Osteocyte (in vitro differentiated cells): Measurements from ENCODE around the gene PLCG1. TPM values are rescaled to one million over a fixed set of nuclear protein-coding genes. Genes with fewer than 3 reads are reported as not detected.

Source experiments
- DNase-seq: peaks from one replicate; pipeline ENCODE4 v3.0.0; 2021; ENCODE audit warnings: mixed read lengths; ENCODE audit not compliant: unreplicated experiment; ENCODE audit errors: extremely low spot score
- H3K27ac Mint-ChIP-seq: one replicate; pipeline ENCODE4 v1.8.0; 2021; ENCODE audit warnings: mild to moderate bottlenecking, mixed read lengths; ENCODE audit not compliant: unreplicated experiment
- H3K27me3 Mint-ChIP-seq: one replicate; pipeline ENCODE4 v1.8.0; 2021; ENCODE audit warnings: mixed read lengths; ENCODE audit not compliant: unreplicated experiment
- H3K36me3 Mint-ChIP-seq: one replicate; pipeline ENCODE4 v1.8.0; 2021; ENCODE audit warnings: mixed read lengths; ENCODE audit not compliant: unreplicated experiment
- H3K4me1 Mint-ChIP-seq: one replicate; pipeline ENCODE4 v1.8.0; 2021; ENCODE audit warnings: mixed read lengths; ENCODE audit not compliant: unreplicated experiment
- H3K4me3 Mint-ChIP-seq: one replicate; pipeline ENCODE4 v1.8.0; 2021; ENCODE audit warnings: mild to moderate bottlenecking, moderate library complexity, mixed read lengths; ENCODE audit not compliant: unreplicated experiment
- H3K9me3 Mint-ChIP-seq: one replicate; pipeline ENCODE4 v1.8.0; 2021; ENCODE audit warnings: mixed read lengths; ENCODE audit not compliant: unreplicated experiment
- total RNA-seq: library from RNA; stranded (reverse); gene quantifications from 2 replicates; pipeline ENCODE4 v1.2.1, GENCODE V29; 2021
- TF ChIP-seq, protein P1 (sequence below): fragments of 200-600 bp; sonication (generic); IDR thresholded peaks from 2 replicates; pipeline ENCODE4 v1.5.0; 2021; ENCODE audit warnings: antibody characterized with exemption, mild to moderate bottlenecking, moderate library complexity

PLCG1 gene
- total RNA-seq, 1 donor from 2014 or later = 179 TPM

DNA sequence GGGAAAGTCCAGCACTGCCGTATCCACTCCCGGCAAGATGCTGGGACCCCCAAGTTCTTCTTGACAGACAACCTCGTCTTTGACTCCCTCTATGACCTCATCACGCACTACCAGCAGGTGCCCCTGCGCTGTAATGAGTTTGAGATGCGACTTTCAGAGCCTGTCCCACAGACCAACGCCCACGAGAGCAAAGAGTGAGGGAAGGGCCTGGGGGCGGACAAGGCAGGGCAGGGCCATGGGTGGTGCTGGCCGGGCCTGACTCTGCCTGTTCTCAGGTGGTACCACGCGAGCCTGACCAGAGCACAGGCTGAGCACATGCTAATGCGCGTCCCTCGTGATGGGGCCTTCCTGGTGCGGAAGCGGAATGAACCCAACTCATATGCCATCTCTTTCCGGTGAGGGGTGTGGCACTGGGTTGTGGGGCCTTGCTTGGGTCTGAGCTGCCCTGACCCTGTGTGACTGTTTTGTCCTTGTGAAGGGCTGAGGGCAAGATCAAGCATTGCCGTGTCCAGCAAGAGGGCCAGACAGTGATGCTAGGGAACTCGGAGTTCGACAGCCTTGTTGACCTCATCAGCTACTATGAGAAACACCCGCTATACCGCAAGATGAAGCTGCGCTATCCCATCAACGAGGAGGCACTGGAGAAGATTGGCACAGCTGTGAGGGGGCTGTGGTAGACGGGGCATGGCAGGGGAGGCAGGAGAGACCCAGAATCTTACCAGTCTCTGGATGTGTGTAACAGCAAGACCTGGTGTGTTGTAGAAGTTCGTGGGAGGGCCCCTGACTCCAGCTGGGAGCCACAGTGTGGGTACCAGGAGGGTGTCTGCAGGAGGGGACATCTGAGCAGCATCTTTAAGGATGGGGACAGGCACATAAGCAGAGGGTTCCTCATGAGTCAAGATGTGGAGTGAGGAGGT is 29.1 kb downstream of the PLCG1 start:
- Mint-ChIP-seq H3K27ac (no peak overlapping the region), H3K4me3 (no peak overlapping the region), H3K27me3 (no peaks in the 10 kb centered on the region), H3K9me3 (no peaks in the 10 kb centered on the region), H3K4me1 (no peaks in the 10 kb centered on the region), H3K36me3 (peaks cover 65% of the 10 kb centered on the region)
- TF ChIP-seq, protein P1, sequence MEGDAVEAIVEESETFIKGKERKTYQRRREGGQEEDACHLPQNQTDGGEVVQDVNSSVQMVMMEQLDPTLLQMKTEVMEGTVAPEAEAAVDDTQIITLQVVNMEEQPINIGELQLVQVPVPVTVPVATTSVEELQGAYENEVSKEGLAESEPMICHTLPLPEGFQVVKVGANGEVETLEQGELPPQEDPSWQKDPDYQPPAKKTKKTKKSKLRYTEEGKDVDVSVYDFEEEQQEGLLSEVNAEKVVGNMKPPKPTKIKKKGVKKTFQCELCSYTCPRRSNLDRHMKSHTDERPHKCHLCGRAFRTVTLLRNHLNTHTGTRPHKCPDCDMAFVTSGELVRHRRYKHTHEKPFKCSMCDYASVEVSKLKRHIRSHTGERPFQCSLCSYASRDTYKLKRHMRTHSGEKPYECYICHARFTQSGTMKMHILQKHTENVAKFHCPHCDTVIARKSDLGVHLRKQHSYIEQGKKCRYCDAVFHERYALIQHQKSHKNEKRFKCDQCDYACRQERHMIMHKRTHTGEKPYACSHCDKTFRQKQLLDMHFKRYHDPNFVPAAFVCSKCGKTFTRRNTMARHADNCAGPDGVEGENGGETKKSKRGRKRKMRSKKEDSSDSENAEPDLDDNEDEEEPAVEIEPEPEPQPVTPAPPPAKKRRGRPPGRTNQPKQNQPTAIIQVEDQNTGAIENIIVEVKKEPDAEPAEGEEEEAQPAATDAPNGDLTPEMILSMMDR = no peak
- no peak for DNase-seq

DNA sequence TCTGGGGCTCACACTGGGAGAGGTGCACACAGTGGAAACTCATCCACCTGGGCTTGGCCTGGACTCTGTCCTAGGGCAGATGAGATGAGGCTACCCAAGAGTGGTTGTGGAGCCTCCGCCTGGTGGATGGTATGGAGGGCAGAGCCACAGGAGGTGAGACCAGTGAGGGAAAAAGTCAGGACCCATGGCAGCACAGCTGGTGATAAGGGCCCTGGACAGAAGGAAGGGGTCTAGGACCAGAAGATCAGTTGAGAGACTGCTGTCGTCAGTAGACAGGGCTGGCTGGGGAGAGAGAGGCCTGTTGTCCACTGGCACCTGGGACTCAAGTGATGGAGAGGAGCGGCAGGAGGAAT is 29.8 kb downstream of the PLCG1 start:
- DNase-seq = no peak
- H3K27me3 Mint-ChIP-seq = no peaks in the 10 kb centered on the region
- TF ChIP-seq, protein P1 = no peak
- peaks cover 67% of the 10 kb centered on the region for H3K36me3 Mint-ChIP-seq
- H3K27ac Mint-ChIP-seq = peak overlapping the region; percentile 1
- no peaks in the 10 kb centered on the region for H3K4me1 Mint-ChIP-seq
- no peak overlapping the region for H3K4me3 Mint-ChIP-seq
- no peaks in the 10 kb centered on the region for H3K9me3 Mint-ChIP-seq

DNA sequence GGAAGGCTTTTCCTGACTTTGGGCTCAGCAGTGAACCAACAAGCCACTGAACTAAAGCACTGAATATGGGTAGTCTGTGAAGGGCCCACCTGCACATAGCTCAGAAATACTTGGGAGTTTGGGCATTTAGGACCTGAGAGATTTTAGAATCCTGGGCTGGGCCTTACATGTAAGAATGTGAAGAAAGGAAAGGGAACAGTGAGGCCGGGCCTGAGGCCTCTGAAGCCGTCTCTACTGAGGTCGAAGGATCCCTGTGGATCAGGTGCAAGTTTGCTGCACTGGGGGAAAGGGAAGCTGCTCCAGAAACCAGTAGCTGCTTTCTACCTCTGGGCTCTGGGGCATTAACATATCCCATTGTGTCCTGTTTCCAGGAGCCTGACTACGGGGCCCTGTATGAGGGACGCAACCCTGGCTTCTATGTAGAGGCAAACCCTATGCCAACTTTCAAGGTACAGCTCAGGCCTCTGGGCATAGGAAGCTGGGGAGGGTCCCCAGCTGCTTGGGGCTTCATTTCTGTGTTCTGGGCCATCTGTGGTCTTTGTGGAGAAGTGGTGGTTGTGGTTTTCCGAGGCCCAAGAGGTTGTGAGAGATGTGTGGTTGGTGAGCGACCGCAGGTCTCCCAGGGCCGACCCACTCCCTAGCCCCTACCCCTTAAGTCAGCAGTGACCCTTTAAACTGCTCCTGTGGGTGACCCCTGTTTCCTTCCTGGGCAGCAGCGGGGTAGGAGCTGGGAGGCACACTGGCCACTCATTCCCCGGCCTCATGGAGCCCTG is 30.3 kb downstream of the PLCG1 start:
- H3K4me3 Mint-ChIP-seq = no peak overlapping the region
- no peaks in the 10 kb centered on the region for H3K9me3 Mint-ChIP-seq
- no peaks in the 10 kb centered on the region for H3K4me1 Mint-ChIP-seq
- H3K27me3 Mint-ChIP-seq = no peaks in the 10 kb centered on the region
- TF ChIP-seq, protein P1 = no peak
- peaks cover 63% of the 10 kb centered on the region for H3K36me3 Mint-ChIP-seq
- H3K27ac Mint-ChIP-seq = peak overlapping the region; percentile 1
- DNase-seq = no peak

DNA sequence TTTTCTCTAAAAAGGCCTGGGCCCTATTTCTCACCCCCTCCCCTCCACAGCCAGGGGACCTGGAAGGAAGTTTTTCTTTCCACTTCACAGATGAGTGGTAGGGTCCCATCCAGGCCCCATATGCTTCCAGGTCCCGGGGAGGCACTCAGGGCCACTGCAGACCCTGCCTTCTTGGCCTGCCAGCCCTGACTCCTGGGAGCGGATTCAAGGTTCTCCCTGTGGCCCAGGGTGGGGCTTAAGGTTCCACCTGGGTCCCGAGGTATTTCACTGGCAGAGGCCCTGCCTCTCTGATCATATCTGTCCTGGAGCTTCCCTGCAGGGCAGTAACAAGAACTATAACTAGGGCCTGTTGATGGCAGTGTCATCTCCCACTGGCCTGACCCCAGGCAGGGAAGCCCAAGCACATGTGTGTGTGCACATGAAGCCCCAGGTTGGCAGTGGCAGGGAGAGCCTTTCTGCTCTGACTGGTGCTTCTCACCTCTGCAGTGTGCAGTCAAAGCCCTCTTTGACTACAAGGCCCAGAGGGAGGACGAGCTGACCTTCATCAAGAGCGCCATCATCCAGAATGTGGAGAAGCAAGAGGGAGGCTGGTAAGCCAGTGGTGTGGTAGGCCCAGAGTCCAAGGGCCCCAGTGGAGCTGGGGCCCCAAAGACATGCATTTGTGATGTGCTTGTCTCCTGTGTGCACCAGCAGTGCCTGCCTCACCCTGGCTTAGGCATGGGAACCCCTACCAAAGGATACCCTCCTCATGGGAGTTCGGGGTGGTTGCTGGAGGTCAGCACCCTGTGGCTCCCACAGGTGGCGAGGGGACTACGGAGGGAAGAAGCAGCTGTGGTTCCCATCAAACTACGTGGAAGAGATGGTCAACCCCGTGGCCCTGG is 31.2 kb downstream of the PLCG1 start:
- no peak overlapping the region for H3K4me3 Mint-ChIP-seq
- peaks cover 55% of the 10 kb centered on the region for H3K36me3 Mint-ChIP-seq
- TF ChIP-seq, protein P1 = no peak
- H3K4me1 Mint-ChIP-seq = peaks cover 4% of the 10 kb centered on the region
- no peaks in the 10 kb centered on the region for H3K9me3 Mint-ChIP-seq
- DNase-seq = no peak
- no peaks in the 10 kb centered on the region for H3K27me3 Mint-ChIP-seq
- H3K27ac Mint-ChIP-seq = no peak overlapping the region
